Endothelial cell (in vitro differentiated cells): Measurements from ENCODE around the gene TMEM207. TPM values are rescaled to one million over a fixed set of nuclear protein-coding genes. Genes with fewer than 3 reads are reported as not detected.

Experiments
- DNase-seq: peaks from one replicate; pipeline ENCODE4 v3.0.0; 2021; ENCODE audit warnings: low spot score
- H3K27ac Mint-ChIP-seq: one replicate; pipeline ENCODE4 v1.8.0; 2021; ENCODE audit warnings: mixed read lengths, inconsistent platforms; ENCODE audit not compliant: unreplicated experiment
- H3K27me3 Mint-ChIP-seq: one replicate; pipeline ENCODE4 v1.8.0; 2021; ENCODE audit warnings: mild to moderate bottlenecking, moderate library complexity, mixed read lengths, inconsistent platforms; ENCODE audit not compliant: unreplicated experiment
- H3K36me3 Mint-ChIP-seq: one replicate; pipeline ENCODE4 v1.8.0; 2021; ENCODE audit warnings: mild to moderate bottlenecking, low read depth, mixed read lengths, inconsistent platforms; ENCODE audit not compliant: unreplicated experiment
- H3K4me1 Mint-ChIP-seq: one replicate; pipeline ENCODE4 v1.8.0; 2021; ENCODE audit warnings: mild to moderate bottlenecking, mixed read lengths, inconsistent platforms; ENCODE audit not compliant: unreplicated experiment
- H3K4me3 Mint-ChIP-seq: one replicate; pipeline ENCODE4 v1.8.0; 2021; ENCODE audit warnings: mild to moderate bottlenecking, mixed read lengths, inconsistent platforms; ENCODE audit not compliant: unreplicated experiment
- H3K9me3 Mint-ChIP-seq: one replicate; pipeline ENCODE4 v1.8.0; 2021; ENCODE audit warnings: mixed read lengths, inconsistent platforms; ENCODE audit not compliant: unreplicated experiment
- CTCF ChIP-seq: fragments of 200-600 bp; sonication (generic); IDR thresholded peaks from one replicate; pipeline ENCODE4 v1.5.0; 2021; ENCODE audit warnings: antibody characterized with exemption; ENCODE audit not compliant: unreplicated experiment
- total RNA-seq: library from RNA; stranded (reverse); fragmentation: NEBNext Ultra II Directional; extraction: Animal tissue kit (Norgen Biotek cat#: 25700); gene quantifications from one replicate; pipeline ENCODE4 v1.2.1, GENCODE V29; 2021; ENCODE audit not compliant: unreplicated experiment

The TMEM207 gene
- total RNA-seq, 1 donor from 2014 or later = not detected

- H3K27me3 Mint-ChIP-seq = no peaks in the 10 kb centered on the region
- H3K27ac Mint-ChIP-seq = no peak overlapping the region
- TF ChIP-seq CTCF = no peak
- no peaks in the 10 kb centered on the region for H3K4me1 Mint-ChIP-seq
- H3K4me3 Mint-ChIP-seq = no peak overlapping the region
- no peaks in the 10 kb centered on the region for H3K9me3 Mint-ChIP-seq
- peaks cover 5% of the 10 kb centered on the region for H3K36me3 Mint-ChIP-seq
- DNase-seq = no peak
These were observed 20.0 kb downstream of the TMEM207 start for GRCh38 chr3:190429681-190430080.

GRCh38 chr3:190426806-190427507 is 22.7 kb downstream of the TMEM207 start:
- H3K4me3 Mint-ChIP-seq = no peak overlapping the region
- H3K36me3 Mint-ChIP-seq = no peaks in the 10 kb centered on the region
- no peak for TF ChIP-seq CTCF
- no peaks in the 10 kb centered on the region for H3K27me3 Mint-ChIP-seq
- DNase-seq = no peak
- H3K4me1 Mint-ChIP-seq = no peaks in the 10 kb centered on the region
- H3K9me3 Mint-ChIP-seq = no peaks in the 10 kb centered on the region
- no peak overlapping the region for H3K27ac Mint-ChIP-seq

GRCh38 chr3:190425833-190426232 is 23.9 kb downstream of the TMEM207 start:
- no peaks in the 10 kb centered on the region for H3K9me3 Mint-ChIP-seq
- no peak overlapping the region for H3K4me3 Mint-ChIP-seq
- no peak for DNase-seq
- no peak overlapping the region for H3K27ac Mint-ChIP-seq
- no peak for TF ChIP-seq CTCF
- H3K36me3 Mint-ChIP-seq = no peaks in the 10 kb centered on the region
- no peaks in the 10 kb centered on the region for H3K4me1 Mint-ChIP-seq
- H3K27me3 Mint-ChIP-seq = no peaks in the 10 kb centered on the region

- H3K27ac Mint-ChIP-seq = no peak overlapping the region
- no peaks in the 10 kb centered on the region for H3K27me3 Mint-ChIP-seq
- H3K4me3 Mint-ChIP-seq = no peak overlapping the region
- TF ChIP-seq CTCF = peak; percentile 78
- no peaks in the 10 kb centered on the region for H3K36me3 Mint-ChIP-seq
- peak; percentile 52 for DNase-seq
- no peaks in the 10 kb centered on the region for H3K4me1 Mint-ChIP-seq
- no peaks in the 10 kb centered on the region for H3K9me3 Mint-ChIP-seq
These were observed 24.9 kb downstream of the TMEM207 start for GRCh38 chr3:190424478-190425439.

- Mint-ChIP-seq H3K4me3 (no peak overlapping the region), H3K27ac (no peak overlapping the region), H3K27me3 (no peaks in the 10 kb centered on the region), H3K4me1 (no peaks in the 10 kb centered on the region), H3K36me3 (no peaks in the 10 kb centered on the region), H3K9me3 (no peaks in the 10 kb centered on the region)
- no peak for TF ChIP-seq CTCF
- no peak for DNase-seq
These were observed 25.6 kb downstream of the TMEM207 start for GRCh38 chr3:190424108-190424477.
